GM12865 (cell line): Measurements from ENCODE around the gene CIDEC.
"Not testable (repeated sequence)": the region's sequence is repeated elsewhere in the genome, so short reads cannot be mapped to it uniquely, and the experiment has no call there.

Source experiments
- DNase-seq: peaks from one replicate; pipeline ENCODE4 v3.0.0; 2010; ENCODE audit warnings: low read depth
- H3K4me3 ChIP-seq: 2 replicates; pipeline ENCODE4 v1.5.1; 2011; ENCODE audit warnings: mild to moderate bottlenecking, low read depth, low read length, control low read depth
- TF ChIP-seq, protein P1 (sequence below): IDR thresholded peaks from 2 replicates; pipeline ENCODE4 v1.5.1; 2011; ENCODE audit warnings: low read length, control low read depth, low read depth, inconsistent platforms; ENCODE audit not compliant: insufficient read depth; ENCODE audit errors: missing control alignments

The CIDEC gene

DNA sequence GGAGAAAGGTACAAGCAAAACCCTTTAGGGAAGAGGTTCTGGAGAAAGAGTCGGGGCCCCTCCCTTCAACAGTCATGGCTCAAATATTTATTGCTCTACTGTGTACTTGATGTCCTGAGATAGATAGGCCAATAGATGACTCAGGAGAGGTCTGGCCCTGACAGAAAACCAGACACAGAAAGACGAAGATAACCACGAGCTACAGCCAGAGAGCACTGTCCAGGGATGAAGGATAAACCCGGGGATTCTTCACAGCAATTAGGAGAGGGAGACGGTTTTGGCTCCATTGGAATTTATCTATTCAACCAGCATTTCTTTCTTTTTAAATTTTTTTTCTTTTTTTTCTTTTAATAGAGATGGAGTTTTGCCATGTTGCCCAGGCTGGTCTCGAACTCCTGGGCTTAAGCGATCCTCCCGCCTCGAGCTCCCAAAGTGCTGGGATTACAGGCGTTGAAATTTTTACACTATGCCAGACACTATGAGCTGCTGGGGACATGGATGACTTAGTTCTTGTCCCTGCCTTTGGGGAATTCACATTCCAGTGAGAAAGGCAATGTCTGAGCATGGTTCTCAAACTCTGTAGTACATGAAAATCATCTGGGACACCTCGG is 4.6 kb upstream of the CIDEC start:
- TF ChIP-seq, protein P1, sequence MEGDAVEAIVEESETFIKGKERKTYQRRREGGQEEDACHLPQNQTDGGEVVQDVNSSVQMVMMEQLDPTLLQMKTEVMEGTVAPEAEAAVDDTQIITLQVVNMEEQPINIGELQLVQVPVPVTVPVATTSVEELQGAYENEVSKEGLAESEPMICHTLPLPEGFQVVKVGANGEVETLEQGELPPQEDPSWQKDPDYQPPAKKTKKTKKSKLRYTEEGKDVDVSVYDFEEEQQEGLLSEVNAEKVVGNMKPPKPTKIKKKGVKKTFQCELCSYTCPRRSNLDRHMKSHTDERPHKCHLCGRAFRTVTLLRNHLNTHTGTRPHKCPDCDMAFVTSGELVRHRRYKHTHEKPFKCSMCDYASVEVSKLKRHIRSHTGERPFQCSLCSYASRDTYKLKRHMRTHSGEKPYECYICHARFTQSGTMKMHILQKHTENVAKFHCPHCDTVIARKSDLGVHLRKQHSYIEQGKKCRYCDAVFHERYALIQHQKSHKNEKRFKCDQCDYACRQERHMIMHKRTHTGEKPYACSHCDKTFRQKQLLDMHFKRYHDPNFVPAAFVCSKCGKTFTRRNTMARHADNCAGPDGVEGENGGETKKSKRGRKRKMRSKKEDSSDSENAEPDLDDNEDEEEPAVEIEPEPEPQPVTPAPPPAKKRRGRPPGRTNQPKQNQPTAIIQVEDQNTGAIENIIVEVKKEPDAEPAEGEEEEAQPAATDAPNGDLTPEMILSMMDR = no peak
- DNase-seq = no peak
- no peak overlapping the region for H3K4me3 ChIP-seq

DNA sequence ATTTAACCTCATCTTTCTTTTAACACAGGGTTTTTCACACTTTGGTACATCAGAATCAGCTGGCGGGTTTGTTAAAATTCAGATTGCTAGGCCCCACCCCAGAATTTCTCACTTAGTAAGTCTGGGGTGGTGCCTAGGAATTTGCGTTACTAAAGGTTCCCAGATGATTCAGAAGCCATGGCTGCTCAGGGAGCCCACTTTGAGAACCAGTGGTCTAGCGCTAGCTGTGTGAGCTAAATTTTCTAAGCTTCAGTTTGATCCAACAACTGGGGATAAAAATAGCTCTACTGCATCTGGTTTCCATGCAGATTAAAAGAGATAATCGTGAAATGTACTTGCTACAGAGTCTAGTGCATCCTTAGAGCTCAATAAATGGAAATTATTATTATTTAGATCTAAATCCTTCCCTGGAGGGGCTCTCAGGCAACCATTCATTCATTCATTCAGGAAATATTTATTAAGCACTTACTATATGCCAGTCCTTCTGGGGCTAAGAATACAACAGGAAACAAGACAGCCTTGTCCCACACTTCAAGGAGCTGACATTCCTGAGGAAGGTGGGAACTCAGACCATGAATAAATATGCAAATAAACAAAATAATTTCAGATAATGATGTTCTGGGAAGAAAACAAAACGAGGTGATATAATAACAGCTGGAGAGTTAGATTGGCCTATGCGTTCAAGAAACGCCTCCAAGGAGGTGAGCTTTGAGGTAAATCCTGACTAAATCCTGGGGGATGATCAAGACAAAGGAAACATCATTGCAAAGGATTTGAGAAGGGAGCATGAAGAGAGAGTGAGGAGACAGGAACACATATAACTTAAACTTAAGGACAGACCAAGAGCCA is 3.9 kb upstream of the CIDEC start:
- TF ChIP-seq, protein P1 = no peak
- no peak overlapping the region for H3K4me3 ChIP-seq
- DNase-seq = no peak

DNA sequence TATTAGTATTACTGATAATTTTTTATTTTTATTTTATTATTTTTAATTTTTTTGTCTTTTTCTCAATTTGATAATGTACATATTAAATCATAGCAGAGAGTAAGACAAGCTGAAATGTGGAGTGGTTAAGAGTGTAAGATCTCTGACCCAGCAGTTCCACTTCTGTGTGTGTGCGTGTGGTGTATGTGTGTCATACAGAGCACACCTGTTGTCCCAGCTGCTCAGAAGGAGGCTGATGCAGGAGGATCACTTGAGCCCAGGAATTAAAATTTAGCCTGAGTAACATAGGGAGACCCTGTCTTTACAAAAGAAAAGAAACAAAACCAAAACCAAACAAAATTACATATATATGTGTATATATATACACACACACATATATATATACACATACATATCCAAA is 1.4 kb upstream of the CIDEC start:
- DNase-seq = no peak
- no peak overlapping the region for H3K4me3 ChIP-seq
- TF ChIP-seq, protein P1 = no peak

DNA sequence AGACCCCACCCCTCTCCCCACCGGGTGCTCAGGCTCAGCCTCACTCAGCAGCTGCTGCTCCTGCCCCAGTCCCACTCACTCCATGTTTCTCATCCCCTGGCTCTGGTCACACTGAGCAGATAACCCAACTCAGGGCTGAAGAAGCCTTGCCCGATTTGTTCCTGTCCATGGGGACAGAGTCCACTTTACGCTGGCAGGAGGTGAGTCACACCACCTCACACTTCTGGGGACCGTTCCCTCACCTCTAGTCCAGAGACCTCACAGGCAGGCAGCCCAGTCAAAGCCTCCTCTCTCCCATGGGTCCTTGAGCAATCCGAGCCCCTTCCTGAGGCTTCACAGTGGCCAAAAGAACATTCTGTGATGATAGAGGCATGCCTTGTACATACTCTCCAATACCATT is 1.4 kb downstream of the CIDEC start:
- H3K4me3 ChIP-seq = no peak overlapping the region
- TF ChIP-seq, protein P1 = no peak
- no peak for DNase-seq

DNA sequence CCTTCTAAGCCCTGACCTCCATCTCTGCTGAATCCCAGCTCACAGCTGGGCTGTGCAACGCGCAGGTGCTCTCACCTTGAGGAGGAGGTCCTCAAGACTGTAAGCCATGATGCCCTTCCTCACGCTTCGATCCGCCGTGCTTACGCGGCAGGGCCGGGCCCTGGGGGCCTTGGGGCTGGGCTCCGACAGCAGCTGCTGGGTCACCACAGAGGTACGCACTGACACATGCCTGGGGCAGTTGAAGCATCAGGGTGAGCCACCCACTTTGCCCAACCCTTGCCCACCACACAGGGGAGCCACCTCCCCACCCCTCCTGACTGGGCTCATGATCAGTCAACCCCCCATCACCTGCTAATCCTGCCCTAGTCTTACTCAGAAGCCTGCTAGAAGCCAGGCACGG is 3.1 kb downstream of the CIDEC start:
- H3K4me3 ChIP-seq = no peak overlapping the region
- DNase-seq = no peak
- TF ChIP-seq, protein P1 = no peak

DNA sequence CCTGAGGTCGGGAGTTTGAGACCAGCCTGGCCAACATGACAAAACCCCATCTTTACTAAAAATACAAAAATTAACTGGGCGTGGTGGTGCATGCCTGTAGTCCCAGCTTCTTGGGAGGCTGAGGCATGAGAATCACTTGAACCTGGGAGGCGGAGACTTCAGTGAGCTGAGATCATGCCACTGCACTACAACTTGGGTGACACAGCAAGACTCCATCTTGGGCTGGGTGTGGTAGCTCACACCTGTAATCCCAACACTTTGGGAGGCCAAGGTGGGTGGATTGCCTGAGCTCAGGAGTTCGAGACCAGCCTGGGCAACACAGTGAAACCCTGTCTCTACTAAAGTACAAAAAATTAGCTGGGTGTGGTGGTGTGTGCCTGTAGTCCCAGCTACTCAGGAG is 3.8 kb downstream of the CIDEC start:
- not testable (repeated sequence) for H3K4me3 ChIP-seq, DNase-seq

DNA sequence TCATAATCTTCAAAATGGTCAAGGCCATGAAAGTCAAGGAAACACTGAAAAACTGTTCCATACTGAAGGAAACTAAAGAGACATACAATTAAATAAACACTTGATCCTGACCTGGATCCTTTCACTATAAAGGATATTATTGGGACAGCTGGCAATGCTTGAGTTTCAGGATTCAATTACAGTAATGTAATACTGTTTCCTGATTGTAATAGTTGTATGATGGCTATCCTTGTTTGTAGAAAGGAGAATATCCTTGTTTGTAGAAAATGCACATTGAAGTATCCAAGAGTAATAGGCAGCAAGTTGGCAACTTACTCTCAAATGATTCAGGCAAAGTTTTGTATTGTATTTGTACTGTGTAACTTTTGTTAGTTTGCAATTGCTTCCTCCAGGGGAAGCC is 4.6 kb downstream of the CIDEC start:
- no peak for DNase-seq

DNA sequence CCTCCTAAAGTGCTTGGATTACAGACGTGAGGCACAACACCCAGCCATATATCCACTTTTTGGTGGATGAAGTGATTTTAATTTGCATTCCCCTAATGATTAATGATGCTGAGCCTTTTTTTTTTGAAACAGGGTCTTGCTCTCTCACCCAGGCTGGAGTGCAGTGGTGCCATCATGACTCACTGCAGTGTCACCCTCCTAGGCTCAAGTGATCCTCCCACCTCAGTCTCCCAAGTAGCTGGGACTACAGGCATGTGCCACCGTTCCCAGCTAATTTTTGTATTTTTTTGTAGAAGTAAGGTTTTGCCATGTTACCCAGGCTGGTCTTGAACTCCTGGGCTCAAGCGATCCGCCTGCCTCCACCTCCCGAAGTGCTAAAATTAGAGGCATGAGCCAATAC is 8.0 kb downstream of the CIDEC start:
- H3K4me3 ChIP-seq, DNase-seq: not testable (repeated sequence)

More for the DNA sequence above, 4.6 kb downstream of the CIDEC start:
- TF ChIP-seq, protein P1 = no peak
- no peak overlapping the region for H3K4me3 ChIP-seq
